Mesendoderm (in vitro differentiated cells): ENCODE data around the gene SAFB.

Experiments
- DNase-seq: peaks from one replicate; pipeline ENCODE4 v3.0.0; 2013
- H2AK5ac ChIP-seq: 2 replicates; pipeline ENCODE4 v1.6.1; 2013; ENCODE audit warnings: low read length, inconsistent platforms
- H2BK120ac ChIP-seq: 2 replicates; pipeline ENCODE4 v1.6.1; 2013; ENCODE audit warnings: low read depth, mild to moderate bottlenecking, low read length, moderate library complexity, mixed read lengths
- H2BK15ac ChIP-seq: replicated peaks from 2 replicates; pipeline ENCODE4 v1.6.1; 2013; ENCODE audit warnings: low read depth, mild to moderate bottlenecking, moderate library complexity
- H2BK5ac ChIP-seq: 2 replicates; pipeline ENCODE4 v1.6.1; 2013; ENCODE audit warnings: low read length, inconsistent platforms
- H3K18ac ChIP-seq: 2 replicates; pipeline ENCODE4 v1.6.1; 2013; ENCODE audit warnings: mild to moderate bottlenecking, low read length, mixed read lengths
- H3K23ac ChIP-seq: one replicate; pipeline ENCODE4 v1.6.1; 2013; ENCODE audit warnings: low read length
- H3K27ac ChIP-seq: 2 replicates; pipeline ENCODE4 v1.5.1; 2013; ENCODE audit warnings: low read depth, mild to moderate bottlenecking, inconsistent platforms, low read length, moderate library complexity
- H3K27me3 ChIP-seq: 2 replicates; pipeline ENCODE4 v1.6.1; 2013; ENCODE audit warnings: low read length, control low read depth, mild to moderate bottlenecking, inconsistent platforms; ENCODE audit not compliant: insufficient read depth, poor library complexity
- H3K36me3 ChIP-seq: 2 replicates; pipeline ENCODE4 v1.6.1; 2013; ENCODE audit warnings: low read length, inconsistent platforms; ENCODE audit not compliant: control insufficient read depth, insufficient read depth
- H3K4ac ChIP-seq: one replicate; pipeline ENCODE4 v1.6.1; 2013; ENCODE audit warnings: low read depth, mild to moderate bottlenecking, low read length, moderate library complexity
- H3K4me1 ChIP-seq: 2 replicates; pipeline ENCODE4 v1.6.1; 2013; ENCODE audit warnings: low read depth, low read length, inconsistent platforms; ENCODE audit not compliant: control insufficient read depth
- H3K4me2 ChIP-seq: 2 replicates; pipeline ENCODE4 v1.6.1; 2013; ENCODE audit warnings: low read length
- H3K4me3 ChIP-seq: 2 replicates; pipeline ENCODE4 v1.5.1; 2013; ENCODE audit warnings: mild to moderate bottlenecking, low read length
- H3K56ac ChIP-seq: one replicate; pipeline ENCODE4 v1.6.1; 2013; ENCODE audit warnings: low read length
- H3K79me1 ChIP-seq: 2 replicates; pipeline ENCODE4 v1.6.1; 2013; ENCODE audit warnings: low read length, inconsistent platforms
- H3K79me2 ChIP-seq: 2 replicates; pipeline ENCODE4 v1.6.1; 2013; ENCODE audit warnings: mild to moderate bottlenecking, low read length; ENCODE audit not compliant: control insufficient read depth, insufficient read depth
- H3K9ac ChIP-seq: 2 replicates; pipeline ENCODE4 v1.6.1; 2013; ENCODE audit warnings: low read length, inconsistent platforms
- H4K5ac ChIP-seq: one replicate; pipeline ENCODE4 v1.6.1; 2013; ENCODE audit warnings: low read length
- H4K8ac ChIP-seq: one replicate; pipeline ENCODE4 v1.6.1; 2013; ENCODE audit warnings: low read depth, mild to moderate bottlenecking, control low read depth, low read length, moderate library complexity
- WGBS: extraction: QIAGEN DNeasy Blood & Tissue Kit; methylation state at CpG from one replicate; pipeline ENCODE4 v1.1.7; 2013; ENCODE audit warnings: low lambda C conversion rate, missing lambda C conversion rate; ENCODE audit not compliant: insufficient coverage; ENCODE audit errors: extremely low coverage; 5-methylcytosine and 5-hydroxymethylcytosine counted together

SAFB gene

DNA sequence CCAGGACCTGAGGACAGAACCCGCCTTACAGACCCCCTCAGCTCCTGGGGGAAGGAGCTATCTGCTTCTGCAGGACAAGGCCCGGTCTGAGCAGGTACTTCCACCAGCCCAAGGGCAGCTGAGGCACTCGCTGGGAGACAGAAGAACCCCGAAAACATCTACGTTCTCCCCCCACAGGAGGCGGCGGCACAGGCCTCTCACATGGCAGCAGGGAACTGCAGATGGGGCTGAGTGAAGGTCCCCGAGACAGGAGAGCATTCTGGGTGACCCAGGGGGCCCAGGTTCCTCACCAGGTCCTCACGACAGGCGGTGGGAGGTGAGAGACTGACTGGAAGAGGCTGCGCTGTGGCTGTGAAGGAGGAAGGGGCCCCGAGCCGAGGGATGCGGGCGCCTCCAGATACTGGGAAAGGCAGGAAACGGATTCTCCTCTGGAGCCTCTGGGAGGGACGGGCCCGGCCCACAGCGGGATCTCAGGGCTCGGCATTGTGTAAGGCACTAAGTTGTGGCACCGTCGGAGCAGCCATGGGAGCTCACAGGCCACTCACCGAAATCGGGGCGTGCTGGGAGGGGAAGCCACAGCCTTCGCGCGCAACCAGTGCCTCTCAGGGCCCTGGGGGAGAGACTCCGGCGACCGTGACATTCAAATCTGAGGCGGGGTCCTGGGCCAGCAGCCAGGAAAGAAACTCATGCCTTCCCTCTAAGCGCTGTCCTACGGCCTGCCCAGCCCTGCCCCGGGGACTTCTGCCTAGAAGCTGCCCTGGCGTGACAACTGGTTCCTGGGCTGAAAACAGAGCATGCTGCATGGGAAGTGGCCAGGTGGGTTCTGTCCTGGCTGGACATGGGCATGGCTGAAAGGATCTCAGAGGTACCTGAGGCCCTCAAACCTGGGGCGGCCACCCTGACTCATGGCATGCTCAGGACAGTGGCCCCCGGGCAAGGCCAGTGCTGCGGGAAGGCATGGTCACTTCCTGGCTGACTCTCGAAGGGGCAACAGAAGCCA, 81.2 kb downstream of the SAFB start:
- H3K56ac ChIP-seq = no peak overlapping the region
- H4K5ac ChIP-seq = no peak overlapping the region
- DNase-seq = no peak
- no peak overlapping the region for H2BK120ac ChIP-seq
- no peak overlapping the region for H2AK5ac ChIP-seq
- no peaks in the 10 kb centered on the region for H3K4me1 ChIP-seq
- no peak overlapping the region for H3K4me2 ChIP-seq
- WGBS = no CpG with 5 or more reads among the region's 40 CpGs
- no peak overlapping the region for H3K9ac ChIP-seq
- no peaks in the 10 kb centered on the region for H3K27me3 ChIP-seq
- H2BK5ac ChIP-seq = no peak overlapping the region
- H3K79me1 ChIP-seq = no peaks in the 10 kb centered on the region
- no peak overlapping the region for H3K4me3 ChIP-seq
- no peaks in the 10 kb centered on the region for H3K79me2 ChIP-seq
- H3K4ac ChIP-seq = no peak overlapping the region
- no peak overlapping the region for H3K27ac ChIP-seq
- H3K23ac ChIP-seq = no peak overlapping the region
- H3K18ac ChIP-seq = no peak overlapping the region
- H3K36me3 ChIP-seq = peaks cover 16% of the 10 kb centered on the region
- H2BK15ac ChIP-seq = no peak overlapping the region
- H4K8ac ChIP-seq = no peak overlapping the region

DNA sequence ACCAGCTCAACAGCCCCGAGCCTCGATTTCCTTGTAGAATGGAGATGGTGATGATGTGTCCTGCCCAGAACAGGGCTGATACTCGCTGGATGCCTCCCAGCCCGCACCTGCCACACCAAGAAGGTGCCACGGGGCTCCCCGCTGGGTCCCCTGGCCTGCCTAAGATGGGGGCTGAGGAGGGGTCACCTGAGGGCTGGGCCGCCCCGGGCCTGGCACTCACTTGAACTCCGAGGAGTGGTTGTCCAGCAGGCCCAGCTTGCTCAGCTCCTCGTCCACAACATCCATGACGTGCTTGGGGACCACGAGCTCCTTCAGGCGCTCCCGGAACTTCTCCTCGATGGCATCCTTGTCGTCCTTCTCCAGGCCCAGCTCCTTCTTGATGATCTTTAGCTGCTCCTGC, 82.7 kb downstream of the SAFB start:
- H3K18ac ChIP-seq = no peak overlapping the region
- H3K79me2 ChIP-seq = no peaks in the 10 kb centered on the region
- H3K4me1 ChIP-seq = no peaks in the 10 kb centered on the region
- H3K36me3 ChIP-seq = peaks cover 15% of the 10 kb centered on the region
- no peaks in the 10 kb centered on the region for H3K27me3 ChIP-seq
- DNase-seq = no peak
- H3K9ac ChIP-seq = no peak overlapping the region
- no peak overlapping the region for H4K8ac ChIP-seq
- no peak overlapping the region for H2BK15ac ChIP-seq
- H2BK5ac ChIP-seq = no peak overlapping the region
- no peak overlapping the region for H3K23ac ChIP-seq
- no peak overlapping the region for H2BK120ac ChIP-seq
- no peak overlapping the region for H2AK5ac ChIP-seq
- H3K56ac ChIP-seq = no peak overlapping the region
- WGBS = no CpG with 5 or more reads among the region's 16 CpGs
- no peak overlapping the region for H3K4me2 ChIP-seq
- no peak overlapping the region for H4K5ac ChIP-seq
- no peak overlapping the region for H3K4ac ChIP-seq
- H3K79me1 ChIP-seq = no peaks in the 10 kb centered on the region
- H3K27ac ChIP-seq = no peak overlapping the region
- no peak overlapping the region for H3K4me3 ChIP-seq

DNA sequence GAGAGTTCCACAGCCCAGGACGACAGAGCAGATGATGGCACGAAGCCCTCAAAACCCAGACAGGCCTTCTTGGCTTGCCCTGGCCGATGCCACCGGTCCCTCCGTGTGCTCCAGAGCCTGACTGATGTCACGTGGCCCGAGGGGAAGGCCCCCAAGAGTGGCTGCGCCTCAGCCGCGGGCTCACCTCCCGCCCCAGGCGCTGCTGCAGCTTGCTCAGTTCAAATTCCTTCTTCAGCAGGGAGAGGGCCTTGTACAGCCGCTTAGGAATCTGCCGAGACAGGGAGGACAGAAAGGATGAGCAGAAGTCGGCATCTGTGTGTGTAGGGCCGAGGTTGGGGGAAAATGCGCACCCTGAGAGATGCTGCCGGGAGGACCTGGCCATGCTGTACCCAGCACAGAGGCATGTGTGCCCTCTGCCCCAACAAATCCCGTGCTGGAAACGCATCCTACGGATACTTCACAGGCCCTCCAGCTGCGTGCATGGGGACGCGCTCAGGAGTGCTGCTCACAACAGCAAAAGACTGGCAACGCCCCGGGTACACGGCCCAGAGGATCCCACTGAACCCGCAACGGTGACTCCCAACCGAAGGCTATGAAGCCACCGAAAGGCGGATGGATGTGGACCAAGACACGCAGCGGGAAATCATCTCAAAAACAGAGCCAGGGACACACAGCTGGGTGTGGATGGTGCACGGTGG, 84.1 kb downstream of the SAFB start:
- Histone ChIP-seq H3K79me2 (no peaks in the 10 kb centered on the region), H3K4me2 (no peak overlapping the region), H4K5ac (no peak overlapping the region), H3K9ac (no peak overlapping the region), H2BK120ac (no peak overlapping the region), H2BK5ac (no peak overlapping the region), H3K56ac (no peak overlapping the region), H2AK5ac (no peak overlapping the region), H3K23ac (no peak overlapping the region), H3K79me1 (no peaks in the 10 kb centered on the region), H3K4me3 (no peak overlapping the region), H3K27ac (no peak overlapping the region), H3K18ac (no peak overlapping the region), H3K36me3 (peaks cover 19% of the 10 kb centered on the region), H3K4ac (no peak overlapping the region), H4K8ac (no peak overlapping the region), H3K4me1 (no peaks in the 10 kb centered on the region), H2BK15ac (no peak overlapping the region), H3K27me3 (no peaks in the 10 kb centered on the region)
- DNase-seq = no peak
- no CpG with 5 or more reads among the region's 35 CpGs for WGBS

DNA sequence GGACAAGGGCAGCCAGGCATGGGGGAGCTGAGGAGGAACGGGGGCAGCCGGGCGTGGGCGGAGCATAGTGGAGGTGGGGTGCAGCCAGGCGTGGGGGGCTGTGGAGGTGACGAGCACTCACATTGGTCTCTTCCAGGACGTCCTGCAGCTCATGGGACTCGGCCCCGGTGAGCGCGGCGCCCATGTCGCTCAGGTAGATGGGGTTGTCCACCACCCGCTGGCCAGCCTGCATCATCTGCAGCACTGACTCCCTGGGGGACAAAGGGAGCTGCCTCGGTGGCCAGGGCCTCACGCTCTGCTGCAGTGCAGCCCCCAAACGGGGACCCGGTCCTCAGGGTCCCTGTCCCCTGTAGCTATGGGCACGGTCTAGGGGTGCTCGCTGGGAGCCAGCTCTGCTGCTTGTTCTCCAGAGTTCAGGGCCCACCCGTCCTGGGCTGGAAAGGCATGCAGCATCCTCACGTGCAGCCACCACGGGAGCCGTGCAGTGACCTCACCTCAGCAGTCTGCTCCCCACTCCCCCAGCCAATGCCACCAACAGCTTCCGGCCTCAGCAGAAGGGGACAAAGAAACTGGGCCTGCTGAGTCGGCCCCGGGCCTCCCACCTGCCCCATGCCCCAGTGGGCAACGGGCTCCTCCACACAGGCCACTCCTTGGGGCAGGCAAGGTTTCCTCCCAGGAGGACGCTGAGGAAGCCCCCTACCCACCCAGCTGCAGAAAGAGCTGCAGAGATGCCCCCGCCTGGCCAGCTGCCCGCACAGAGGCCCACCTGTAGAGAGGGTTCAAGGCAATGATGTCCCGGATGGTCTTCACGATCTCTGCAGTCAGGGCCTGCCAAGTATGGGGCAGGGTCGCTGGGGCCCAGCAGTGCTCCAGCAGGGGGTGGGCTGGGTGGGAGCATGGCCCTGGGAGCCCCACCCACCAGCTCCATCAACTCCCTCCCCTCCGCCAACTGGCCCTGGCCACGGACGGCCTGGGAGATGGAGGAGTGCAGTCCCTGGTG, 85.0 kb downstream of the SAFB start:
- Histone ChIP-seq H2BK15ac (no peak overlapping the region), H3K23ac (no peak overlapping the region), H3K9ac (no peak overlapping the region), H2BK120ac (no peak overlapping the region), H3K36me3 (peaks cover 23% of the 10 kb centered on the region), H3K79me1 (no peaks in the 10 kb centered on the region), H3K18ac (no peak overlapping the region), H3K4me3 (no peak overlapping the region), H3K4me1 (no peaks in the 10 kb centered on the region), H4K5ac (no peak overlapping the region), H3K4ac (no peak overlapping the region), H3K79me2 (no peaks in the 10 kb centered on the region), H3K4me2 (no peak overlapping the region), H2BK5ac (no peak overlapping the region), H3K56ac (no peak overlapping the region), H3K27ac (no peak overlapping the region), H4K8ac (no peak overlapping the region), H2AK5ac (no peak overlapping the region), H3K27me3 (no peaks in the 10 kb centered on the region)
- WGBS = no CpG with 5 or more reads among the region's 37 CpGs
- DNase-seq = no peak

DNA sequence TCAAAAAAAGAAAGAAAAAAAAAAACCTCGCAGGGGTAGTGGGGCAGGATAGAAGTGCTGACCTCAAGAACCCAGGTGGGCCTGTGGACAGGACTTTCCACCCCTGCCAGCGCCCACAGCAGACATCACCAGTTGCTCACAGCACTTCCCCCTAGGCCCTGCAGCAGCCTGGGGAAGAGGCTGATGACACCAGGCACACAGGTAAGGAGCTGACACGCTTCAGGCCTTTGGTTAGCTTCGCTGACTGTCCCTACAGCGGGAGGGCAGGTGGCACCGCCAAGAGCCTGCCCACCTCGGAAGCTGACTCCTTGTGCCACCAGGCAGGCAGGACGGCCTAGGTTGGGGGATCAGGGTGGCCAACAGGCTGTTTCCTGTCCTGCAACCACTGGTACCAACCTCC, 88.1 kb downstream of the SAFB start:
- H4K8ac ChIP-seq = no peak overlapping the region
- H3K56ac ChIP-seq = no peak overlapping the region
- H3K27me3 ChIP-seq = no peaks in the 10 kb centered on the region
- H3K36me3 ChIP-seq = peaks cover 19% of the 10 kb centered on the region
- H3K4me2 ChIP-seq = no peak overlapping the region
- H2BK5ac ChIP-seq = no peak overlapping the region
- no peak overlapping the region for H3K9ac ChIP-seq
- no peak overlapping the region for H2AK5ac ChIP-seq
- no peak overlapping the region for H3K18ac ChIP-seq
- no peak overlapping the region for H3K23ac ChIP-seq
- H3K79me1 ChIP-seq = peaks cover 4% of the 10 kb centered on the region
- H3K79me2 ChIP-seq = peaks cover 9% of the 10 kb centered on the region
- no peak for DNase-seq
- H3K4ac ChIP-seq = no peak overlapping the region
- WGBS = no CpG with 5 or more reads among the region's 8 CpGs
- no peak overlapping the region for H2BK15ac ChIP-seq
- no peak overlapping the region for H3K27ac ChIP-seq
- H3K4me3 ChIP-seq = no peak overlapping the region
- no peak overlapping the region for H4K5ac ChIP-seq
- no peaks in the 10 kb centered on the region for H3K4me1 ChIP-seq
- no peak overlapping the region for H2BK120ac ChIP-seq
